Endothelial cell of umbilical vein (primary cell): Measurements from ENCODE around the gene CASKIN2. TPM values are rescaled to one million over a fixed set of nuclear protein-coding genes. Genes with fewer than 3 reads are reported as not detected.

Source experiments
- BruUV-seq: library from RNA; stranded (reverse); fragments of 400-500 nt; replicated peaks from 2 replicates; lab custom pipeline; 2021; lab: Mats Ljungman, UMichigan
- CTCF ChIA-PET: fragments of 300-600, 350-600 bp; sonication (Branson Sonifier 250); formaldehyde crosslinking; loops from one replicate; lab custom pipeline; 2021; ENCODE audit warnings: antibody characterized with exemption, inconsistent platforms; lab: Charles Lee
- POLR2A ChIA-PET: fragments of 300-600, 350-600 bp; sonication (Branson Sonifier 250); formaldehyde crosslinking; loops from one replicate; lab custom pipeline; 2021; ENCODE audit warnings: antibody characterized with exemption, inconsistent platforms; lab: Charles Lee
- DNase-seq: peaks from one replicate; pipeline ENCODE4 v3.0.0-alpha.2; 2011; ENCODE audit warnings: low read depth, low spot score
- FAIRE-seq: peaks from 2 replicates; lab custom pipeline; 2011; peaks lifted over from hg19 to GRCh38; lab: Jason Lieb, UNC
- H2AFZ ChIP-seq: 2 replicates; pipeline ENCODE4 v1.6.0; 2012; ENCODE audit warnings: low read depth, low read length, control low read depth, inconsistent platforms
- H3K27ac ChIP-seq: 2 replicates; pipeline ENCODE4 v1.5.1; 2011; ENCODE audit warnings: low read depth, mild to moderate bottlenecking, control low read depth, low read length, moderate library complexity; ENCODE audit not compliant: insufficient read depth
- H3K27me3 ChIP-seq, 2 experiments: 2 replicates each; pipeline versions ENCODE4 v1.6.0 to v1.6.1; 2011; ENCODE audit warnings: low read length in 2 of 2, mixed read lengths in 1 of 2; ENCODE audit not compliant: control insufficient read depth in 2 of 2, insufficient read depth in 2 of 2
- H3K36me3 ChIP-seq, 2 experiments: 2 replicates in 1 of 2; 3 replicates in 1 of 2; pipeline ENCODE4 v1.5.1; 2011; ENCODE audit warnings: low read length in 2 of 2, mild to moderate bottlenecking in 1 of 2, moderate library complexity in 1 of 2; ENCODE audit not compliant: control insufficient read depth in 2 of 2, insufficient read depth in 2 of 2; ENCODE audit errors: extremely low read depth in 1 of 2
- H3K4me1 ChIP-seq: 3 replicates; pipeline ENCODE4 v1.5.1; 2011; ENCODE audit warnings: mild to moderate bottlenecking, low read length; ENCODE audit not compliant: control insufficient read depth, insufficient read depth; ENCODE audit errors: extremely low read depth
- H3K4me2 ChIP-seq: 2 replicates; pipeline ENCODE4 v1.6.1; 2011; ENCODE audit warnings: low read length, control low read depth, mixed read lengths; ENCODE audit not compliant: insufficient read depth
- H3K4me3 ChIP-seq, 3 experiments: fragments of 200-600 bp in 1 of 3; sonication (generic), shearing (Covaris generic) in 1 of 3; replicated peaks in 1 of 3; 2 replicates each; pipeline ENCODE4 v1.5.1; 2011 to 2016; ENCODE audit warnings: control low read depth in 3 of 3, low read length in 3 of 3, mild to moderate bottlenecking in 2 of 3, inconsistent platforms in 1 of 3, low read depth in 1 of 3, moderate library complexity in 1 of 3; ENCODE audit not compliant: insufficient read depth in 1 of 3
- H3K79me2 ChIP-seq: 2 replicates; pipeline ENCODE4 v1.6.0; 2012; ENCODE audit warnings: low read length, inconsistent platforms; ENCODE audit not compliant: control insufficient read depth, insufficient read depth
- H3K9ac ChIP-seq: replicated peaks from 2 replicates; pipeline ENCODE3; 2011; ENCODE audit warnings: low read length, control low read depth; ENCODE audit not compliant: insufficient read depth; ENCODE audit errors: extremely low read depth
- H3K9me1 ChIP-seq: replicated peaks from 3 replicates; pipeline ENCODE4 v1.6.0; 2011; ENCODE audit warnings: mild to moderate bottlenecking, low read length; ENCODE audit not compliant: control insufficient read depth, insufficient read depth; ENCODE audit errors: extremely low read depth
- H3K9me3 ChIP-seq: replicated peaks from 2 replicates; pipeline ENCODE4 v1.5.1; 2012; ENCODE audit warnings: low read length, inconsistent platforms; ENCODE audit not compliant: control insufficient read depth, insufficient read depth
- H4K20me1 ChIP-seq: replicated peaks from 2 replicates; pipeline ENCODE3; 2011; ENCODE audit warnings: mild to moderate bottlenecking, low read length; ENCODE audit not compliant: control insufficient read depth, insufficient read depth; ENCODE audit errors: extremely low read depth
- CTCF ChIP-seq, 2 donors: IDR thresholded peaks; 1 replicate in 1 of 2; 2 replicates in 1 of 2; pipeline ENCODE4 v1.5.1; 2011; ENCODE audit warnings: low read length in 2 of 2, mild to moderate bottlenecking in 2 of 2, moderate library complexity in 2 of 2, control low read depth in 1 of 2, inconsistent platforms in 1 of 2, low read depth in 1 of 2; ENCODE audit not compliant: insufficient read depth in 1 of 2; ENCODE audit errors: extremely low read depth in 1 of 2
- EZH2 ChIP-seq: IDR thresholded peaks from 2 replicates; pipeline ENCODE4 v1.6.1; 2012; ENCODE audit warnings: borderline replicate concordance, low read depth, mild to moderate bottlenecking, moderate library complexity, low read length, inconsistent platforms; ENCODE audit not compliant: severe bottlenecking
- FOS ChIP-seq: IDR thresholded peaks from 2 replicates; pipeline ENCODE4 v1.6.1; 2011; ENCODE audit warnings: mild to moderate bottlenecking, low read length, moderate library complexity, borderline replicate concordance; ENCODE audit not compliant: insufficient read depth
- GATA2 ChIP-seq: IDR thresholded peaks from 2 replicates; pipeline ENCODE4 v1.7.0; 2011; ENCODE audit warnings: low read depth, mild to moderate bottlenecking, moderate library complexity, mixed read lengths, low read length; ENCODE audit not compliant: insufficient read length, insufficient read depth
- JUN ChIP-seq: IDR thresholded peaks from 2 replicates; pipeline ENCODE4 v1.6.1; 2011; ENCODE audit warnings: borderline replicate concordance, low read depth; ENCODE audit not compliant: insufficient read length, insufficient read depth
- MAX ChIP-seq: IDR thresholded peaks from 2 replicates; pipeline ENCODE4 v1.6.1; 2011; ENCODE audit not compliant: insufficient read depth, insufficient read length
- MYC ChIP-seq: IDR thresholded peaks from one replicate; pipeline ENCODE4 v1.6.1; 2011; ENCODE audit warnings: mild to moderate bottlenecking, low read depth, low read length
- POLR2A ChIP-seq: IDR thresholded peaks from 2 replicates; pipeline ENCODE4 v1.6.1; 2012; ENCODE audit warnings: low read depth, mild to moderate bottlenecking, control low read depth, low read length
- POLR2AphosphoS5 ChIP-seq: IDR thresholded peaks from 2 replicates; pipeline ENCODE4 v1.6.1; 2012; ENCODE audit warnings: low read depth, mild to moderate bottlenecking, control low read depth, low read length, moderate library complexity; ENCODE audit not compliant: insufficient read depth
- dilution Hi-C: fragments of 300-500 bp; cut with MboI; formaldehyde crosslinking; loops from one replicate; pipeline ENCODE4 v1.15.0; 2019; ENCODE audit warnings: low sequenced_read_pairs; ENCODE audit not compliant: extremely low pct_ligation_motif_present
- intact Hi-C: fragments of 100-400 bp; cut with micrococcal nuclease; formaldehyde crosslinking; loops from one replicate; pipeline ENCODE4 v1.10.0; 2022
- polyA plus RNA-seq, 4 experiments: library from polyadenylated mRNA; depleted of rRNA in 3 of 4; stranded (reverse) in 3 of 4; unstranded in 1 of 4; fragments of >200 nt; gene quantifications; 2 replicates each; pipeline versions ENCODE4 v1.2.1 to v1.2.3, GENCODE V29; 2011 to 2012; ENCODE audit warnings: missing spikeins in 1 of 4
- total RNA-seq: library from RNA; stranded (reverse); gene quantifications from 2 replicates; pipeline ENCODE4 v1.2.3, GENCODE V29; 2021

Gene CASKIN2
- total and polyA plus RNA-seq, 2 donors (not counting 3 experiments of a cell fraction or from before 2014, with no cell fraction given): 13.0 to 37.6 TPM

- BruUV-seq: no TSS peak
- no peaks in the 10 kb centered on the region for H4K20me1 ChIP-seq
- dilution Hi-C loops (no loop called here), intact Hi-C loops (no loop called here)
- H3K9me3 ChIP-seq: no peaks in the 10 kb centered on the region
- ChIA-PET CTCF (interaction anchor here (0.9 to 1.8 kb wide), 3 partner anchors 62 to 204 kb away, joined by 3 to 5 read pairs (median 3); no protein-coding TSS in a partner anchor), POLR2A (no interaction called here)
- H2AFZ ChIP-seq: no peak overlapping the region
- H3K27ac ChIP-seq: no peak overlapping the region
- no peak for TF ChIP-seq JUN
- no peak for TF ChIP-seq POLR2A
- no peak for TF ChIP-seq CTCF (IDR thresholded peaks at IDR 0.05; ENCODE audit: extremely low read depth in 1 of 2, insufficient read depth in 1 of 2, low read depth in 1 of 2, low read length in 2 of 2)
- TF ChIP-seq POLR2AphosphoS5: no peak
- TF ChIP-seq MAX: no peak
- TF ChIP-seq MYC: no peak
- no peak for TF ChIP-seq FOS
- no peak for TF ChIP-seq EZH2
- no peak for TF ChIP-seq GATA2
- no peaks in the 10 kb centered on the region for H3K79me2 ChIP-seq
- no peak overlapping the region for H3K4me2 ChIP-seq
- FAIRE-seq (no peak), DNase-seq (no peak)
- no peaks in the 10 kb centered on the region for H3K36me3 ChIP-seq
- peaks cover 7% of the 10 kb centered on the region for H3K4me1 ChIP-seq
- no peaks in the 10 kb centered on the region for H3K9me1 ChIP-seq
- no peaks in the 10 kb centered on the region for H3K27me3 ChIP-seq
- H3K9ac ChIP-seq: no peak overlapping the region
- no peak overlapping the region for H3K4me3 ChIP-seq
Measured at GRCh38 chr17:75526555-75527270, 11.4 kb upstream of the CASKIN2 start.
